HepG2 (cell line): Measurements from ENCODE around the gene SLC16A2. TPM values are rescaled to one million over a fixed set of nuclear protein-coding genes. Genes with fewer than 3 reads are reported as not detected.

Experiments
- ATAC-seq: fragments of 200-7000 bp; cut with Tn5 transposase; 3 replicates; pipeline ENCODE4 v1.9.1; 2020; ENCODE audit warnings: mild to moderate bottlenecking, moderate library complexity
- BruUV-seq: library from RNA; stranded (reverse); fragments of 400-500 nt; replicated peaks from 2 replicates; lab custom pipeline; 2021; lab: Mats Ljungman, UMichigan
- CTCF ChIA-PET: fragments of 300-600 bp; formaldehyde crosslinking; extraction: SDS; loops from one replicate; lab custom pipeline; 2021; ENCODE audit warnings: low total read pairs, inconsistent platforms, low intra/inter-chr PET ratio; lab: Yijun Ruan, JAX
- POLR2A ChIA-PET: fragments of 350-600 bp; sonication (Branson Sonifier 250); formaldehyde crosslinking; loops from one replicate; lab custom pipeline; 2020; ENCODE audit warnings: antibody characterized with exemption, inconsistent platforms; lab: Yijun Ruan, JAX
- DNase-seq: peaks from one replicate; pipeline ENCODE4 v3.0.0-alpha.2; 2015; ENCODE audit warnings: low spot score
- FAIRE-seq: peaks from 3 replicates; lab custom pipeline; 2011; peaks lifted over from hg19 to GRCh38; lab: Jason Lieb, UNC
- H2AFZ ChIP-seq: one replicate; pipeline ENCODE4 v1.6.1; 2011; ENCODE audit warnings: low read length, inconsistent platforms
- H3K27ac ChIP-seq: fragments of 300-600 bp; 3 replicates; pipeline ENCODE4 v1.8.0; 2011; ENCODE audit warnings: mixed run types, mild to moderate bottlenecking, mixed read lengths, low read length, inconsistent platforms; ENCODE audit not compliant: insufficient read depth; ENCODE audit errors: extremely low read length
- H3K27me3 ChIP-seq, 2 experiments: fragments of 200-600 bp in 1 of 2; 2 replicates in 1 of 2; 3 replicates in 1 of 2; pipeline versions ENCODE4 v1.6.0 to v1.8.0; 2011; ENCODE audit warnings: low read length in 2 of 2, mild to moderate bottlenecking in 2 of 2, moderate library complexity in 2 of 2, inconsistent platforms in 1 of 2; ENCODE audit not compliant: insufficient read depth in 2 of 2, control insufficient read depth in 1 of 2
- H3K36me3 ChIP-seq, 2 experiments: fragments of 200-600 bp in 1 of 2; replicated peaks in 1 of 2; 2 replicates in 1 of 2; 3 replicates in 1 of 2; pipeline versions ENCODE4 v1.5.1 to v1.8.0; 2011; ENCODE audit warnings: low read length in 2 of 2, inconsistent platforms in 1 of 2; ENCODE audit not compliant: insufficient read depth in 2 of 2, control insufficient read depth in 1 of 2
- H3K4me1 ChIP-seq: 2 replicates; pipeline ENCODE4 v1.5.1; 2012; ENCODE audit warnings: low read length, inconsistent platforms; ENCODE audit not compliant: insufficient read depth
- H3K4me2 ChIP-seq: 2 replicates; pipeline ENCODE4 v1.6.0; 2011; ENCODE audit warnings: low read depth, low read length, inconsistent platforms
- H3K4me3 ChIP-seq, 3 experiments: fragments of 200-600 bp in 1 of 3; sonication (generic), shearing (Covaris generic) in 1 of 3; replicated peaks in 1 of 3; 2 replicates each; pipeline ENCODE4 v1.5.1; 2011 to 2016; ENCODE audit warnings: low read length in 3 of 3, inconsistent platforms in 2 of 3, low read depth in 2 of 3, mild to moderate bottlenecking in 2 of 3, control low read depth in 1 of 3, mixed read lengths in 1 of 3; ENCODE audit not compliant: insufficient read depth in 1 of 3
- H3K79me2 ChIP-seq: one replicate; pipeline ENCODE4 v1.6.1; 2011; ENCODE audit warnings: low read length, inconsistent platforms; ENCODE audit not compliant: insufficient read depth
- H3K9ac ChIP-seq: 2 replicates; pipeline ENCODE4 v1.6.0; 2011; ENCODE audit warnings: mild to moderate bottlenecking, low read depth, low read length, inconsistent platforms; ENCODE audit not compliant: insufficient read depth
- H3K9me3 ChIP-seq: 2 replicates; pipeline ENCODE4 v1.5.1; 2012; ENCODE audit warnings: mild to moderate bottlenecking, low read length
- H4K20me1 ChIP-seq: 2 replicates; pipeline ENCODE4 v1.6.0; 2011; ENCODE audit warnings: inconsistent platforms, mild to moderate bottlenecking, low read length, moderate library complexity; ENCODE audit not compliant: insufficient read depth
- ELF4 ChIP-seq: sonication (generic); formaldehyde crosslinking; IDR thresholded peaks from 2 replicates; pipeline ENCODE4 v1.5.0; 2020; ENCODE audit warnings: missing genetic modification reagents, mild to moderate bottlenecking, moderate library complexity, borderline replicate concordance
- EP300 ChIP-seq, 3 experiments: sonication (generic) in 1 of 3; formaldehyde crosslinking in 1 of 3; IDR thresholded peaks; 2 replicates each; pipeline versions ENCODE4 v1.5.1 to v1.6.1; 2011 to 2020; ENCODE audit warnings: low read depth in 2 of 3, low read length in 2 of 3, borderline replicate concordance in 1 of 3, improper control_type of control experiment in 1 of 3, mild to moderate bottlenecking in 1 of 3, missing genetic modification reagents in 1 of 3, moderate library complexity in 1 of 3
- FLYWCH1 ChIP-seq: sonication (generic); formaldehyde crosslinking; IDR thresholded peaks from 2 replicates; pipeline ENCODE4 v1.8.1; 2023; ENCODE audit warnings: mild to moderate bottlenecking, missing genetic modification reagents
- FOSL1 ChIP-seq: sonication (generic); formaldehyde crosslinking; IDR thresholded peaks from 2 replicates; pipeline ENCODE4 v1.9.0; 2021; ENCODE audit warnings: missing genetic modification reagents, borderline replicate concordance
- HHEX ChIP-seq: IDR thresholded peaks from 2 replicates; pipeline ENCODE4 v1.6.1; 2016; ENCODE audit warnings: control low read depth
- HNRNPH1 ChIP-seq: fragments of 200-400 bp; formaldehyde crosslinking; optimal IDR thresholded peaks from 2 replicates; pipeline ENCODE3; 2017; ENCODE audit warnings: mild to moderate bottlenecking, low read depth, low read length
- KAT8 ChIP-seq: IDR thresholded peaks from 2 replicates; pipeline ENCODE4 v1.6.1; 2016; ENCODE audit warnings: missing genetic modification reagents, missing compliant biosample characterization
- MXD4 ChIP-seq: IDR thresholded peaks from 2 replicates; pipeline ENCODE4 v1.6.1; 2016; ENCODE audit warnings: mild to moderate bottlenecking, missing biosample characterization, missing genetic modification reagents
- NFIC ChIP-seq: IDR thresholded peaks from 2 replicates; pipeline ENCODE4 v1.6.1; 2012; ENCODE audit warnings: mild to moderate bottlenecking, low read length, inconsistent platforms
- SSRP1 ChIP-seq: IDR thresholded peaks from 2 replicates; pipeline ENCODE4 v1.6.1; 2016; ENCODE audit warnings: control low read depth
- TBP ChIP-seq: sonication (generic); formaldehyde crosslinking; IDR thresholded peaks from 2 replicates; pipeline ENCODE4 v1.5.0; 2020; ENCODE audit warnings: missing genetic modification reagents
- ZNF382 ChIP-seq: sonication (generic); formaldehyde crosslinking; IDR thresholded peaks from 2 replicates; pipeline ENCODE4 v1.5.0; 2020; ENCODE audit warnings: missing genetic modification reagents, mild to moderate bottlenecking, borderline replicate concordance
- ZNF530 ChIP-seq: sonication (generic); formaldehyde crosslinking; IDR thresholded peaks from 2 replicates; pipeline ENCODE4 v1.5.0; 2020; ENCODE audit warnings: low read depth, mild to moderate bottlenecking, missing genetic modification reagents
- ZNF772 ChIP-seq: sonication (generic); formaldehyde crosslinking; IDR thresholded peaks from 2 replicates; pipeline ENCODE4 v1.5.0; 2020; ENCODE audit warnings: mild to moderate bottlenecking, missing genetic modification reagents
- ZNF891 ChIP-seq: sonication (generic); formaldehyde crosslinking; IDR thresholded peaks from 2 replicates; pipeline ENCODE4 v1.5.0; 2020; ENCODE audit warnings: mild to moderate bottlenecking, missing genetic modification reagents
- WGBS: methylation state at CpG from one replicate; pipeline ENCODE4 v1.1.6; 2017; ENCODE audit warnings: low lambda C conversion rate; 5-methylcytosine and 5-hydroxymethylcytosine counted together
- in situ Hi-C: cut with HindIII; loops from 2 replicates; pipeline ENCODE4 v1.10.0; 2017; ENCODE audit warnings: low pct_unique_long_range_greater_than_20kb; ENCODE audit not compliant: extremely low pct_ligation_motif_present
- intact Hi-C: fragments of 100-400 bp; cut with micrococcal nuclease; formaldehyde crosslinking; loops from one replicate; pipeline ENCODE4 v1.10.0; 2022; ENCODE audit not compliant: unreplicated experiment
- polyA plus RNA-seq, 8 experiments: library from polyadenylated mRNA; depleted of rRNA in 3 of 8; stranded (reverse) in 7 of 8; unstranded in 1 of 8; fragments of >200 nt; fragmentation: Illumina TruSeq in 4 of 8; extraction: Trizol in 4 of 8; gene quantifications; 2 replicates each; pipeline versions ENCODE4 v1.2.1 to v1.2.3, GENCODE V29; 2011 to 2016; ENCODE audit warnings: low read depth in 4 of 8, missing spikeins in 1 of 8, mixed read lengths in 1 of 8; ENCODE audit not compliant: insufficient read depth in 1 of 8
- total RNA-seq, 5 experiments: library from RNA; depleted of rRNA; stranded (reverse); fragments of >200 nt; fragmentation: Illumina TruSeq; extraction: Trizol; gene quantifications; 2 replicates each; pipeline ENCODE4 v1.2.3, GENCODE V29; 2016; ENCODE audit warnings: low read depth in 1 of 5
- TF ChIP-seq, protein P1 (sequence below): sonication (generic); formaldehyde crosslinking; IDR thresholded peaks from 2 replicates; pipeline ENCODE4 v1.4.0; 2020; ENCODE audit warnings: missing genetic modification reagents, mild to moderate bottlenecking, borderline replicate concordance
- TF ChIP-seq, protein P2 (sequence below): sonication (generic); formaldehyde crosslinking; IDR thresholded peaks from 2 replicates; pipeline ENCODE4 v1.8.1; 2023; ENCODE audit warnings: missing genetic modification reagents, inconsistent platforms, borderline replicate concordance
- TF ChIP-seq, protein P3 (sequence below): sonication (generic); formaldehyde crosslinking; IDR thresholded peaks from 2 replicates; pipeline ENCODE4 v1.5.1; 2020; ENCODE audit warnings: mild to moderate bottlenecking, missing genetic modification reagents, moderate library complexity

SLC16A2 gene
- total and polyA plus RNA-seq, 2 of the 13 experiments (the other 11 are each of a cell fraction or from before 2014, with no cell fraction given), result 0.07 to 0.08 TPM

DNA sequence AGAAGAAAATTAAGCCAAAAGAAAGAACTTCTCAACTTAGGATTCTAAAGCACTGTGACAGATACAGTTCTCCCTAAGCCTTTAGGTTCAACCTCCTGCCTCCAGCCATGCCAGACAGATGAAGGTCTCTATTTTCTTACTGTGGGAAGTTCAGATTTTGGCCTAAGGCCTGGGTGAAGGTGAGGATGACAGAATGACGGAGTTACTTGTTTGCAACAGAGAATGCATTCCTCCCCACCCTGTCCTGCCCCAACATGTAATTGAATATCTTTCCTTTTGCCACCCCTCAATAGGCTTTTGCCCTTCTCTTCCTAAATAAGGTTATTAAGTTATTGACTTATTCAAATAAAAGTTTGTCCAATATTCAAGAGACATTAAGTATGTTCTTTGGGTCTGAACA is 25.6 kb downstream of the SLC16A2 start:
- no peak overlapping the region for H3K4me2 ChIP-seq
- H3K27ac ChIP-seq, result no peak overlapping the region
- no peak for DNase-seq
- H3K9me3 ChIP-seq, result no peaks in the 10 kb centered on the region
- H3K4me1 ChIP-seq, result no peaks in the 10 kb centered on the region
- H4K20me1 ChIP-seq, result no peaks in the 10 kb centered on the region
- in situ Hi-C loops, result no loop called here
- CTCF ChIA-PET, result no interaction called here
- WGBS, result 0% methylated on average over 1 of the region's 1 CpG
- POLR2A ChIA-PET, result no interaction called here
- H3K4me3 ChIP-seq, result no peak overlapping the region
- H3K9ac ChIP-seq, result no peak overlapping the region
- BruUV-seq, result no TSS peak
- no peak for FAIRE-seq
- intact Hi-C loops, result no loop called here
- ATAC-seq, result no peak
- H3K27me3 ChIP-seq, result no peaks in the 10 kb centered on the region
- H2AFZ ChIP-seq, result no peak overlapping the region
- no peaks in the 10 kb centered on the region for H3K36me3 ChIP-seq
- H3K79me2 ChIP-seq, result no peaks in the 10 kb centered on the region
- no peak for TF ChIP-seq ELF4
- TF ChIP-seq HNRNPH1, result no peak
- TF ChIP-seq, protein P1, sequence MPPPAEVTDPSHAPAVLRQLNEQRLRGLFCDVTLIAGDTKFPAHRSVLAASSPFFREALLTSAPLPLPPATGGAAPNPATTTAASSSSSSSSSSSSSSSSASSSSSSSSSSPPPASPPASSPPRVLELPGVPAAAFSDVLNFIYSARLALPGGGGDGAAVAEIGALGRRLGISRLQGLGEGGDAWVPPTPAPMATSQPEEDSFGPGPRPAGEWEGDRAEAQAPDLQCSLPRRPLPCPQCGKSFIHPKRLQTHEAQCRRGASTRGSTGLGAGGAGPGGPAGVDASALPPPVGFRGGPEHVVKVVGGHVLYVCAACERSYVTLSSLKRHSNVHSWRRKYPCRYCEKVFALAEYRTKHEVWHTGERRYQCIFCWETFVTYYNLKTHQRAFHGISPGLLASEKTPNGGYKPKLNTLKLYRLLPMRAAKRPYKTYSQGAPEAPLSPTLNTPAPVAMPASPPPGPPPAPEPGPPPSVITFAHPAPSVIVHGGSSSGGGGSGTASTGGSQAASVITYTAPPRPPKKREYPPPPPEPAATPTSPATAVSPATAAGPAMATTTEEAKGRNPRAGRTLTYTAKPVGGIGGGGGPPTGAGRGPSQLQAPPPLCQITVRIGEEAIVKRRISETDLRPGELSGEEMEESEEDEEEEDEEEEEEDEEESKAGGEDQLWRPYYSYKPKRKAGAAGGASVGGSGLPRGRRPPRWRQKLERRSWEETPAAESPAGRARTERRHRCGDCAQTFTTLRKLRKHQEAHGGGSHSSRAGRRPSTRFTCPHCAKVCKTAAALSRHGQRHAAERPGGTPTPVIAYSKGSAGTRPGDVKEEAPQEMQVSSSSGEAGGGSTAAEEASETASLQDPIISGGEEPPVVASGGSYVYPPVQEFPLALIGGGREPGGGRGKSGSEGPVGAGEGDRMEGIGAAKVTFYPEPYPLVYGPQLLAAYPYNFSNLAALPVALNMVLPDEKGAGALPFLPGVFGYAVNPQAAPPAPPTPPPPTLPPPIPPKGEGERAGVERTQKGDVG (CRISPR knock-in tag), result no peak
- no peak for TF ChIP-seq MXD4 (CRISPR knock-in tag)
- TF ChIP-seq ZNF772 (CRISPR knock-in tag), result no peak
- no peak for TF ChIP-seq NFIC
- TF ChIP-seq TBP (CRISPR knock-in tag), result no peak
- TF ChIP-seq, protein P2, sequence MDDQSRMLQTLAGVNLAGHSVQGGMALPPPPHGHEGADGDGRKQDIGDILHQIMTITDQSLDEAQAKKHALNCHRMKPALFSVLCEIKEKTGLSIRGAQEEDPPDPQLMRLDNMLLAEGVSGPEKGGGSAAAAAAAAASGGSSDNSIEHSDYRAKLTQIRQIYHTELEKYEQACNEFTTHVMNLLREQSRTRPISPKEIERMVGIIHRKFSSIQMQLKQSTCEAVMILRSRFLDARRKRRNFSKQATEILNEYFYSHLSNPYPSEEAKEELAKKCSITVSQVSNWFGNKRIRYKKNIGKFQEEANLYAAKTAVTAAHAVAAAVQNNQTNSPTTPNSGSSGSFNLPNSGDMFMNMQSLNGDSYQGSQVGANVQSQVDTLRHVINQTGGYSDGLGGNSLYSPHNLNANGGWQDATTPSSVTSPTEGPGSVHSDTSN, result no peak
- no peak for TF ChIP-seq ZNF891 (CRISPR knock-in tag)
- no peak for TF ChIP-seq HHEX (CRISPR knock-in tag)
- TF ChIP-seq ZNF530 (CRISPR knock-in tag), result no peak
- TF ChIP-seq KAT8 (CRISPR knock-in tag), result no peak
- no peak for TF ChIP-seq FLYWCH1 (CRISPR knock-in tag)
- TF ChIP-seq SSRP1 (CRISPR knock-in tag), result no peak
- no peak for TF ChIP-seq EP300 (IDR thresholded peaks at IDR 0.05; ENCODE audit: low read depth in 2 of 2, low read length in 2 of 2)
- TF ChIP-seq EP300 (CRISPR knock-in tag; IDR thresholded peaks at IDR 0.05; ENCODE audit: borderline replicate concordance), result no peak
- no peak for TF ChIP-seq FOSL1 (CRISPR knock-in tag)
- TF ChIP-seq, protein P3, sequence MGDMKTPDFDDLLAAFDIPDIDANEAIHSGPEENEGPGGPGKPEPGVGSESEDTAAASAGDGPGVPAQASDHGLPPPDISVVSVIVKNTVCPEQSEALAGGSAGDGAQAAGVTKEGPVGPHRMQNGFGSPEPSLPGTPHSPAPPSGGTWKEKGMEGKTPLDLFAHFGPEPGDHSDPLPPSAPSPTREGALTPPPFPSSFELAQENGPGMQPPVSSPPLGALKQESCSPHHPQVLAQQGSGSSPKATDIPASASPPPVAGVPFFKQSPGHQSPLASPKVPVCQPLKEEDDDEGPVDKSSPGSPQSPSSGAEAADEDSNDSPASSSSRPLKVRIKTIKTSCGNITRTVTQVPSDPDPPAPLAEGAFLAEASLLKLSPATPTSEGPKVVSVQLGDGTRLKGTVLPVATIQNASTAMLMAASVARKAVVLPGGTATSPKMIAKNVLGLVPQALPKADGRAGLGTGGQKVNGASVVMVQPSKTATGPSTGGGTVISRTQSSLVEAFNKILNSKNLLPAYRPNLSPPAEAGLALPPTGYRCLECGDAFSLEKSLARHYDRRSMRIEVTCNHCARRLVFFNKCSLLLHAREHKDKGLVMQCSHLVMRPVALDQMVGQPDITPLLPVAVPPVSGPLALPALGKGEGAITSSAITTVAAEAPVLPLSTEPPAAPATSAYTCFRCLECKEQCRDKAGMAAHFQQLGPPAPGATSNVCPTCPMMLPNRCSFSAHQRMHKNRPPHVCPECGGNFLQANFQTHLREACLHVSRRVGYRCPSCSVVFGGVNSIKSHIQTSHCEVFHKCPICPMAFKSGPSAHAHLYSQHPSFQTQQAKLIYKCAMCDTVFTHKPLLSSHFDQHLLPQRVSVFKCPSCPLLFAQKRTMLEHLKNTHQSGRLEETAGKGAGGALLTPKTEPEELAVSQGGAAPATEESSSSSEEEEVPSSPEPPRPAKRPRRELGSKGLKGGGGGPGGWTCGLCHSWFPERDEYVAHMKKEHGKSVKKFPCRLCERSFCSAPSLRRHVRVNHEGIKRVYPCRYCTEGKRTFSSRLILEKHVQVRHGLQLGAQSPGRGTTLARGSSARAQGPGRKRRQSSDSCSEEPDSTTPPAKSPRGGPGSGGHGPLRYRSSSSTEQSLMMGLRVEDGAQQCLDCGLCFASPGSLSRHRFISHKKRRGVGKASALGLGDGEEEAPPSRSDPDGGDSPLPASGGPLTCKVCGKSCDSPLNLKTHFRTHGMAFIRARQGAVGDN, result no peak
- no peak for TF ChIP-seq ZNF382 (CRISPR knock-in tag)
